ENCODE data around the gene RERE.

- TF ChIP-seq, protein P1, sequence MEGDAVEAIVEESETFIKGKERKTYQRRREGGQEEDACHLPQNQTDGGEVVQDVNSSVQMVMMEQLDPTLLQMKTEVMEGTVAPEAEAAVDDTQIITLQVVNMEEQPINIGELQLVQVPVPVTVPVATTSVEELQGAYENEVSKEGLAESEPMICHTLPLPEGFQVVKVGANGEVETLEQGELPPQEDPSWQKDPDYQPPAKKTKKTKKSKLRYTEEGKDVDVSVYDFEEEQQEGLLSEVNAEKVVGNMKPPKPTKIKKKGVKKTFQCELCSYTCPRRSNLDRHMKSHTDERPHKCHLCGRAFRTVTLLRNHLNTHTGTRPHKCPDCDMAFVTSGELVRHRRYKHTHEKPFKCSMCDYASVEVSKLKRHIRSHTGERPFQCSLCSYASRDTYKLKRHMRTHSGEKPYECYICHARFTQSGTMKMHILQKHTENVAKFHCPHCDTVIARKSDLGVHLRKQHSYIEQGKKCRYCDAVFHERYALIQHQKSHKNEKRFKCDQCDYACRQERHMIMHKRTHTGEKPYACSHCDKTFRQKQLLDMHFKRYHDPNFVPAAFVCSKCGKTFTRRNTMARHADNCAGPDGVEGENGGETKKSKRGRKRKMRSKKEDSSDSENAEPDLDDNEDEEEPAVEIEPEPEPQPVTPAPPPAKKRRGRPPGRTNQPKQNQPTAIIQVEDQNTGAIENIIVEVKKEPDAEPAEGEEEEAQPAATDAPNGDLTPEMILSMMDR (IDR thresholded peaks at IDR 0.05), result no peak
- TF ChIP-seq POLR2A (IDR thresholded peaks at IDR 0.05), result no peak
These were observed 127.3 kb downstream of the RERE start for GRCh38 chr1:8690253-8690525.

Measured in body of pancreas (tissue), 4 donors.